Measurements from ENCODE around the gene JMJD8.

JMJD8 gene

DNA sequence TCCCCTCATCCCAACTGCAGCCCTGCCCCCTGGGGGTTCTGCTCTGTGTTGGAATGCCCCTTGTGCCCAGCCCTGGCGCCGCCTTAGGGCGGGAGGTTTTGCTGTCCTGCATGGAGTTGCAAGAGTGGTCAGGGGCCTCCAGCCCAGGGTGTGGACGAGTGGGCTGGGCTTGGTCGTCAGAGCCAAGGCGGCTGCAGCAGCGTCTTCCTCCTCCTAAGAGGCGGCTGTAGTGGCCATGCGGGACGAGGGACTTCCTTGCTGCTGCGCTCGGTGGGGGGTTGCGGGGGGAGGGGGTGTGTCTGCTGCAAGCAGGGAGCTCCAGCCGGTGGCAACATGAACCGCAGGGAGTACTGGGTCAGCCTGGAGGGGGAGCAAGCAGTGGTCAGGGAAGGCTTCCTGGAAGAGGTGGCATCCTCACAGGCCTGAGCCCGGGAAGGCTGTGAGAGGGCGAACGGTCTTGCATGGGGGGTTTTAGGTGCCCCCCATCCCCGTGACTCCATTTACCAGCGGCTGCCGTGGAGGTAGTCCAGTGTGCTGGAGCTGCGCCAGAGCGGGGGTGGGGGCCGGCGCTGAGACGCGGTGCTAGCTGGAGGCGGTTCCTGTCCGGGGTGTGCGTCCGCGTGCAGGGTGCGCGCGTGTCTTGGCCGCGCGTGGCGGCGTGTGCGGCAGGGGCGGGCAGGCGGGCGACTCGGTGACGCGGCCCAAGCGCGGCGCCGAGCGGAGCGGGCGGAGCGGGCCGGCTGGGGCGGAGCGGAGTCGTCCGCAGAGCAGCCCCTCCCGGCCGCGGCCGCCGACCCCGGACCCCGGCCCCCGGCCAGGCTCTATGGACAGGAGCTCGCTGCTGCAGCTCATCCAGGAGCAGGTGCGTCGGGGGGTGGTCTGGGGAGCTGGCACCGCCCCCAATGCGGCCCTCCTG is 8.9 kb downstream of the JMJD8 start, which contains the start of gene RHBDL1:
Gene RHBDL1, plus strand, starts transcription at position 704 of the 916 bp plus-strand sequence. Its CDS starts 120 bp downstream, at position 824.
- peak; percentile 20 for DNase-seq

DNA sequence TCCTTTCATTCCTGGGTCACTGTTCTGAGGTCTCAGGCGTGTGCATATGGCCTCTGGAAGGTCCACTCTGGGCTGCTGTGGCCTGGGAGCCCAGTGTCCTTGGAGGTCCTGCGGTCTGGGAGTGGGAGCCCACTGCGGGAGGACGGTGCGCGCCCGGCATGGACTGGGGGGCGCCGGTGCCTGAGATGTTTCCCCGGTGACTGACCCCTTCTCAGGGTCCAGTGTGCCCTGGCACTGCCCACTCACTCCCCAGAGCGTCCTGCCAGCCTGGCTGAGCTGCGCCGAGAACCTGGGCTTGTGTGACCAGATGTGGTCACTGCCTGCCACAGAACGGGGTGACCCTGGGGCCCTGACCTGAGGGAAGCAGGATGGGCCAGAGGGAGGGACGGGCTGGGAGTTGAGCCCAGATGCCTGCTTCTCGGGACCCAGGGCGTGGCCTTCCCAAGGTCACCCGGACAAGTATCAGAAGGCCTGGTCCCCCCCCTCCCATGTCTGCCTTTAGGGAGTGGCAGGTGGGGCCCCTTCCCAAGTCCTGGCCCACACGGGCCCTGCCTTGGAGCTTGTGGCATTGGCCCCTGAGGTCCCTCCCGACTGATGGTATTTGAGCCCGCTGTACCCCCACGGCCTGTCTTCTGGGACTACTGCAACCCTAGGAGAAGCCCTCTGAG is 9.8 kb downstream of the JMJD8 start:
- no peak for DNase-seq

DNA sequence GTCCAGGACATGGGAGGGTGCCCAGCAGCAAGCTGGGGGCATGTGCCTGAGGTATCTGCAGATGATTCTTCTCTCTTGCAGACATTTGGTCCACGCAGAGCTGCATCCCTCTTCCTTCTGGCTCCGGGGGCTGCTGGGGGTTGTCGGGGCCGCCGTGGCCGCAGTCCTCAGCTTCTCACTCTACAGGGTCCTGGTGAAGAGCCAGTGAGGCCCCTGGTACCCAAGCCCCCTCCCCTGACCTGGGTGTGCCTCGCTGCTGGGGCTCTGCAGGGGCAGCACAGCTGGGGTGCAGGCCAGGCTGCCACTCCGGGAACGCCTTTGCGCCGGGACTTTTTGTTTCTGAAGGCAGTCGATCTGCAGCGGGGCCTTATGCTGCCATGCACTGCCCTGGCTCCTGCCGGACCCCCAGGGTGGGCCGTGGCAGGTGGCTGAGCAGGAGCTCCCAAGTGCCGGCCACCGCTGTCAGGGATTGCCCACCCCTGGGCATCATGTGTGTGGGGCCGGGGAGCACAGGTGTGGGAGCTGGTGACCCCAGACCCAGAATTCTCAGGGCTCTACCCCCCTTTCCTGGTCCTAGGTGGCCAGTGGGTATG is 10.6 kb downstream of the JMJD8 start:
- no peak for DNase-seq

DNA sequence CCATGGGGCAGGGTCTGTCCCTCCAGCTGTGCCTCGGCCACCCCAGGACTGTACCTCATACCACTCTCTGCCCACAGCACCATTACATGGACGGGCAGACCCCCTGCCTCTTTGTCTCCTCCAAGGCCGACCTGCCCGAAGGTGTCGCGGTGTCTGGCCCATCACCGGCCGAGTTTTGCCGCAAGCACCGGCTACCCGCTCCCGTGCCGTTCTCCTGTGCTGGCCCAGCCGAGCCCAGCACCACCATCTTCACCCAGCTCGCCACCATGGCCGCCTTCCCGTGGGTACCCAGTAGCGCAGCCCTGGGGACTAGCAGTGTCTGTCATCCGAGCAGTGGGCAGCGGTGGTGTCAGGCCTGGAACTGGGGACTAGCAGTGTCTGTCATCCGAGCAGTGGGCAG is 11.3 kb downstream of the JMJD8 start:
- no peak for DNase-seq

DNA sequence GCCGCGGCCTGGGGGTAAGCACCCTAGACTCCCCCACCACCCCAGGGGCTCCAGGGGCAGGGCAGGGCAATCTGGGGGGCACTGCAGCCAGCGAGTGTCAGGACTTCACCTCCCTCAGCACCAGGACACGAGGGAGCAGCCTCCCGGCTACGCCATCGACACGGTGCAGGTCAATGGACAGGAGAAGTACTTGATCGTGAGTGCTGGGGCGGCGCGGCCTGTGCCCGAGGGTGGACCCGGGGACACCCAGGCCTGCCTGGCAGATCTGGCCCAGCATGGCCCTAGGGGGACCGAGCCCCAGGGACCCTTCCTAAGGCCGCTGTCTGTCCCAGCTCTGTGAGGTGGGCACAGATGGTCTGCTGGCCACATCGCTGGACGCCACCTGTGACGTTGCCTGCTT is 11.8 kb downstream of the JMJD8 start:
- DNase-seq, result no peak

DNA sequence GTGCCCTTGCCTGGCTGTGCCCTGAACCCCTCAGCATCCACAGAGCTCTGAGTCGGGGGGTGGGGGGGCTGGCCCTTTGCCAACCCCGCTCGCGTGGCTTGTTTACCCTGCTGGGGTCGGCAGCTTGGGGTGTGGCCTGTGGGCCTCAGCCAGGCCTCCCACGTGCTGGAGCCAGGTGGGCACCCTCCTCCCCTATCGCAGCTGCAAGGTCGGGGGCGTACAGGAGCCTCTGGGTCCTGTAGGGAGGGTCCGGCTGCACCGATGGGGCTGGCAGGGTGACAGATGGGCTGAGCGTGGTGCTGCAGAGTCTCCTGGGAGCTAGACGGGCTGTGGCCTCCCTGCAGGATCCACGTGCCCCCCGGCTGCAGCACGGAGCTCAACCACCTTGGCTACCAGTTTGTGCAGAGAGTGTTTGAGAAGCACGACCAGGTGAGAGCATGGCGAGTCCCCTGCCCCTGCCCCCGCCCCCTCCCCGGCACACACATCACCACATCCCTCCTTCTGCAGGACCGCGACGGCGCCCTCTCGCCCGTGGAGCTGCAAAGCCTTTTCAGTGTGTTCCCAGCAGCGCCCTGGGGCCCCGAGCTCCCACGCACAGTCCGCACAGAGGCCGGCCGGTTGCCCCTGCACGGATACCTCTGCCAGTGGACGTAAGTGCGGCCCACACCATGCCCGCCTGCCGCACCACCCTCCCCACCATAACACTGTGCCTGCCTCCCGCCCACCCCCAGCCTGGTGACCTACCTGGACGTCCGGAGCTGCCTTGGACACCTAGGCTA is 12.6 kb downstream of the JMJD8 start:
- no peak for DNase-seq

DNA sequence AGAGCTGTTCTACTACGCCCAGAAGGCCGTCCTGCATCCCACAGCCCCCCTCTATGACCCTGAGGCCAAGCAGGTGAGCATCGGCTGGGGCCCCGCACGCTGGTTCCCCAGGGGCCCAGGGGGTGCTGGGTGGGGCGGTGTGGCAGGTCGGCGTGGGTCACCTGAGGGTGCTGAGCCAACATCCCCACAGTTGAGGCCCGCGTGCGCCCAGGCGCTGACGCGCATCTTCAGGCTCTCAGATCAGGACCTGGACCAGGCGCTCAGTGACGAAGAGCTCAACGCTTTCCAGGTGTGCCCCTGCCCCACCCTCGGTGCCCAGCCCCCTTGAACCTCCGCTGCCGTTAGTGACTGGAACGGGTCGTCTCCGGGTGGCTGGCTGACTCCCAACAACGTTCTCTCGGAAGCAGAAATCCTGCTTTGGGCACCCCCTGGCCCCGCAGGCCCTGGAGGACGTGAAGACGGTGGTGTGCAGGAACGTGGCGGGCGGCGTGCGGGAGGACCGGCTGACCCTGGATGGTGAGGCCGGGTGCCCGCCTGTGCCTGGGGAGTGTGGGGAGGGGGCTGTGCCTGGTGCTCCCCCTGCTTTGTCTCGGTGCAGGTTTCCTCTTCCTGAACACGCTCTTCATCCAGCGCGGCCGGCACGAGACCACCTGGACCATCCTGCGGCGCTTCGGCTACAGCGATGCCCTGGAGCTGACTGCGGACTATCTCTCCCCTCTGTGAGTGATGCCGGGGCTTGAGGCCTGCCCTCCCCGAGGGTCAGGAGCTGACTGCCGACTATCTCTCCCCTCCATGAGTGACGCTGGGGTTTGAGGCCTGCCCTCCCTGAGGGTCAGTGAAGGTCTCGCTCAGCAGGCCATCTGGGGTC is 13.4 kb downstream of the JMJD8 start:
- no peak for DNase-seq

DNA sequence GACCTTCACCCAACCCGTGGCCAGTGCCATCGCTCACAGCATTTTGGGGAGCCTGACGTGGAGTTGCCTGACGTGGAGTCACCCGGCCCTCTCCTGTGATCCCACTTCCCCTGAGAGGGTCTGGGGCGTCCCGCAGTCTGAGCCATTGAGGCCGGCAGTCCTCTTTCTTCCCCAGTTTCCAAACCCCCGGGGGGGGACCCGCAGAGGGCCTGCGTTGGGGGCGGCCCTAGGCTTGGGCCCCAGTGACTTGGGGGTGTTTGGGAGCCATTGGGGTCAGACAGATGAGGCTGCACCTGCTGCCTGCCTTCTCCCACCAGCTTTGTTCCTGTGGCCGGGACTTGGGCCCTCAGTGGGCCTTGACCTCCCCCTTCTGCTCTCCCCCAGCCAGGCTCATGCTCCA is 14.5 kb downstream of the JMJD8 start:
- no peak for DNase-seq

DNA sequence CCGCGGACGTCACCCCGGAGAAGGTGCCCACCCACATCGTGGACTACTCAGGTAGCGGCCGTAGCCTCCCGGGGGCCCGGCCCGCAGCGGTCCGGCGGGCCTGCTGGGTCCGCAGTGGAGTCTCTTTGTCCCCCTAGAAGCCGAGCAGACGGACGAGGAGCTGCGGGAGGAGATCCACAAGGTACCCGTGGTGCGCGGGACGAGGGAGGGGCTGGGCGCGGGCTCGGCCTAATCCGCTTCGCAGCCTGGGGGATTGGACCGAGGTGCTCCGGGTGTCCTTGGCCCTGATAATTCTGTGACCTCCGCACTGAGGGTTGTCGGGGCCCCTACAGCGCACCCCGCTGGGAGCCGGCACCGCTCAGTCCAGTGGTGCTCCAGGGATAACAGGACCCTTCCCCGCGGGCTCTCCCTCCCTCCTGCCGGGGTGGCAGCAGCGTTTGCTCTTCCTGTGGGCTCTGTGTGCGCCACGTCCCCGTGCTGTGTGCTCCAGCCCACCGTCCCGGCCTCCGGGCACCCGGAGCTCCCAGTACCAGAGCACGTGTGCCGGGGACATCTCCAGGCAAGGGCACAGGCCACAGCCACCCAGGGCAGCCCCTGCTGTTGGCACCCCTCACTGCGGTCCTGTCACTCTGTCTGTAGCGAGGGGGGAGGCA is 15.5 kb downstream of the JMJD8 start:
- no peak for DNase-seq

DNA sequence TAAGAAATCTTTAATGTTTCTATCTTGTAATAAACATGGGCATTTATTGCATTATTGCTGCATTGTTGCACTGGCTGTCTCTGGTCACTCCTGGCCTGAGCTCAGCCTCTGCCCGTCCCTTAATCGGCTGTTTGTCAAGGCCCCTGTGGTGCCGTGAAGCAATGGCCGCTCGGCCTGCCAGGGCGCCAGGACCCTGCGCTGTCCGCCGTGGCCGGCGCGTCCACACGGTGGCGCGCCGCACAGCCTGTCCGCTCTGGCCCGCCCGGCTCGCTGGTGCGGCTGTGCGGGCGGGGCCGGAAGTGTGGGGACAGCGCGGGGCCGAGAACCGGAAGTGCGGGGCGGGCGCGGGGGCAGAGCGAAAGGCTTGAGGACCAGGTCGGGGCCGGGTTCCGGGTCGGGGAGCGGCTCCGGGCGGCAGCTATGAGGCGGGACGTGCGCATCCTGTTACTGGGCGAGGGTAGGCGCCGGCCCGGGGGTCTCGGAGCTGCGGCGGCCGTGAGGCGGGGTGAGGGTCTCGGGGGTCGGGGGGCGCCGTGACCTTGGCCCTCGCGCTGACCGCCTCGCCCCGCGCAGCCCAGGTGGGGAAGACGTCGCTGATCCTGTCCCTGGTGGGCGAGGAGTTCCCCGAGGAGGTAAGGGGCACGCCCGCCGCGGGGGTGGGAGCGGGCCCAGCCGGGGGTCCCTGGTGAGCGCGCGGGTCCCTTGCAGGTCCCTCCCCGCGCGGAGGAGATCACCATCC is 16.2 kb downstream of the JMJD8 start, which contains the start of gene RHOT2:
Gene RHOT2, plus strand, starts transcription at position 353 of the 739 bp plus-strand sequence. Its CDS starts 68 bp downstream, at position 421.
- DNase-seq, result peak; percentile 98

DNA sequence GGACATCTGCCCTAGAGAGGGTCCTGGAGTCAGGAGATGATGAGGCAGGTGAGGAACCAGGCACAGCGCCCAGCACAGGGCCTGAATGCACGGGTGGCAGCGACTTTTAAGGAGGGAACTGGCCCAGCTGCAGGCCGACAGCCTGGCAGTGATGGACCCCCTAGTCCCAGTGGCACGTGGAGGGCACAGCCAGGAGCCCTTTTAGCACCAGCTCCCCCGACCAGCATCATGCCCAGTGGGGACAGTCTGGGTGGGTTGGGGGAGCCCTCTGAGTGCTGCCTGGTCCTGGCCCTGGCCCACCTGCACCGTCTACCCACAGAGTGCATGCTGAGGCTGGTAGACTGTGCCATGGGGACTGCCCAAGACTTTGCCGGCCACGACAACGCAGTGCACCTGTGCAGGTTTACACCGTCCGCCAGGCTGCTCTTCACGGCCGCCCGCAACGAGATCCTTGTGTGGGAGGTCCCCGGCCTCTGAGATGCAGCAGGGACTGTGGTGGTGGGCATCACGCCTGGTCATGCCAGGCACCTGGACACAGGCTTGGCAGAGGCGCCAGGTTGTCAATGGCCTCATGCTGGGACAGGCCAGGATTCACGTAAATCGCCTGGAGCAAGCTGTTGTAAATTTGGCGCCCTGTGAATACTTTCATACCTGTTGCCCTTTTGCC is 16.9 kb downstream of the JMJD8 start:
- no peak for DNase-seq

DNA sequence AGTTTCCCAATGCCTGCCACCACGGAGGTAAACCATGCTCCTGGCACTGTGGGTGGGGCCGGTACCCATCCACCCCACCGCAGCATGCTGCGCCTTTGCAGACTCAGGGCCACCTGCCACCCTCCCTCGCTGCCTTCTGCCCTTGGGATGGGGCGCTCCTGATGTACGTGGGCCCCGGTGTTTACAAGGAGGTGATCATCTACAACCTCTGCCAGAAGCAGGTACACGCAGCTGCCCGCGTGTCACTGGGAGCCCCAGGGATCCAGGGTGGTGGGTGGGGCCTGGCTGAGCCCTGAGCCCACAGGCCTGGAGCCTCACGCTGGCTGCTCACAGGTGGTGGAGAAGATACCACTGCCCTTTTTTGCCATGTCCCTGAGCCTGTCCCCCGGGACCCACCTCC is 17.6 kb downstream of the JMJD8 start:
- no peak for DNase-seq

DNA sequence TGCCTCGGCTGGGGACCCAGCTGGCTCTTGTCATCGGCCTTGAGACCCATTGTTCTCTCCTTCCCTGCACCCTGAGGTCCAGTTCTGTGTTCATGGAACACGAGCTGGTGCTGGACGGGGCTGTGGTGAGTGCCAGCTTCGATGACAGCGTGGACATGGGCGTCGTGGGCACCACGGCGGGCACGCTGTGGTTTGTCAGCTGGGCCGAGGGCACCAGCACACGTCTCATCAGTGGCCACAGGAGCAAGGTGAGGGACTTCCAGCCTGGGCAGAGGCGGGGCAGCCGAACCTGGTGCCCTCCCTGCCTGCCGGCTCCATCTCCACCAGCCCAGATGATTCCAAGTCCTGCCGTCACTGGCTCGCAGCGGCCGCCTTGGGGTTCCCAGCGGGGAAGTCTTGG is 21.5 kb downstream of the JMJD8 start:
- no peak for DNase-seq

DNA sequence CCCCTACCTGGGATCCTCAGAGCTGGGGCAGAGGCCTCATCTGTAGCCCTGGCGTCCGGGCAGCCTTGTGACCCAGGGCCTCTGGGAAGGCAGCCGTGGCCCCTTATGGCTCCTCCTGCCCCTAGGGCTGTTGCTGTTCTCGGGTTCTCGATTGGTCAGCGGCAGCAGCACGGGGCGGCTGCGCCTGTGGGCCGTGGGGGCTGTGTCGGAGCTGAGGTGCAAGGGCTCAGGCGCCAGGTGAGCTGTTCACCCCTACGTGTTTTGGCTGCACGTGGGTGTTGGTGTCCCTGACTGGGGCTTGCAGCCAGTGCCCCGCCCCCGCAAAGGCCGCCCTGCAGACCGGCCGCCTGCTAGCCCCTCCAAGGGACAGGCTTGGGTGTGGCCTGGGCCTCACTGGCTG is 22.0 kb downstream of the JMJD8 start:
- no peak for DNase-seq

DNA sequence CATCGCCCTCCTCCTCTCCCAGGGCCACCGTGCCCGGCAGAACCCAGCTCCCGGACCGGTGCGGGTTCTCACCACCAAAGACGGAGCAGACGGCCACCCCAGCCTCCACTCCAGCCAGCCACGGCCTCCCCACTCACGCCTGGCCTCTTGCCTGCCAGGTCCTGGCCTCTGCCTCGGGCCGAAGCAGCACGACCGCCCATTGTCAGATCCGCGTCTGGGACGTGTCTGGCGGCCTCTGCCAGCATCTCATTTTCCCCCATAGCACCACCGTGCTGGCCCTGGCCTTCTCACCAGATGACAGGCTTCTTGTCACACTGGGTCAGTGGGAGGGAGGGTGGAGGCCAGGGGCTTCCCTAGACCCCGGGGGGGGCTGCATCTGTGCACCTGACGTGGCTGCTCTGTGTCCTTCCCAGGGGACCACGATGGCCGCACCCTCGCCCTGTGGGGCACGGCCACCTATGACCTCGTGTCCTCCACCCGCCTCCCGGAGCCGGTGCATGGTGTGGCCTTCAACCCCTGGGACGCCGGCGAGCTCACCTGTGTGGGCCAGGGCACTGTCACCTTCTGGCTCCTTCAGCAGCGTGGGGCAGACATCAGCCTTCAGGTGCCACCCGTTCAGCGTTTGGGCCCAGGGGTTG is 22.8 kb downstream of the JMJD8 start:
- DNase-seq, result no peak

DNA sequence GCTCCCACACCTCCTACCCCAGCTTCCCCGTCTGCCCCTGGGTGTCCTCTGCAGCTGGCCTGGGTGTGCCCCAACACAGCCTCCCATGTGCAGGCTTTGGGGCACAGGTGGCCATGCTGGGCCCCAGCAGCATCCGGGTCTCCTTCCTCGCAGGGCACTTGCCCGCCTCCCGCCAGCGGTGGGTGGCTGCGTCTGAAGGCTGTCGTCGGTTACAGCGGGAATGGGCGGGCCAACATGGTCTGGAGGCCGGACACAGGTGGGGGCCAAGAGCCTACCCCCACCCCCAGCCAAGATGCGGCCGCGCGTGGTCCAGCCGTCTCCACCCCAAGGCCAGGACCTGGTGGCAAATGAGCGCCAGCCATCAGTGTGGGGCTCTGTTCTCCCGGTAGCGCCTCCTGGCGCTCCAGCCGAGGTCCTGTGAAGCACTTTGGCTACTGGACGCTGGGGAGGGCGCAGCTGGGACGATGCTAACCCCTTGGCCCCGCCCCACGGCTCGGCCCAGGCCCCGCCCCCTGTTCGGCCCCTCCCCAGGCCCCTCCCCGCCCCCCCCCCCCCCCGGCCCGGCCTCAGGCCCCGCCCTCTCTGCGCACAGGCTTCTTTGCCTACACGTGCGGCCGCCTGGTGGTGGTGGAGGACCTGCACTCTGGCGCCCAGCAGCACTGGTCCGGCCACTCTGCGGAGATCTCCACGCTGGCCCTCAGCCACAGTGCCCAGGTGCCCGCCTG is 23.5 kb downstream of the JMJD8 start:
- DNase-seq, result peak; percentile 95

DNA sequence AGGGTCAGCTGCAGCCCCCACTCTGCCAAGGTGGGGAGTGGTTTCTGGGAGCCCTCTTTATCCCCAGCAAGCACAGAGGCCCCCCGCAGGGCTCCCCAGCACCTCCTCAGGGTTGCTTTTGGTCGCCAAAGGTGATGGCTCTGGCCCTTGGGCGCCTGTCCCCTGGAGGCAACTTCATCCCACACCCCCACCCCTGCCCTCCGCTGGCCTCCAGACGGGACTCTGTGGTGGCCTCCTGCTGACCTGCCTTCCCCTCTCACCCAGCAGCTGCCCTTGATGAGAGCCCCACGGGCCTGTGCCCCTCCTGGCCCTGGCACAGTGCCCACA is 24.0 kb downstream of the JMJD8 start:
- DNase-seq, result no peak

DNA sequence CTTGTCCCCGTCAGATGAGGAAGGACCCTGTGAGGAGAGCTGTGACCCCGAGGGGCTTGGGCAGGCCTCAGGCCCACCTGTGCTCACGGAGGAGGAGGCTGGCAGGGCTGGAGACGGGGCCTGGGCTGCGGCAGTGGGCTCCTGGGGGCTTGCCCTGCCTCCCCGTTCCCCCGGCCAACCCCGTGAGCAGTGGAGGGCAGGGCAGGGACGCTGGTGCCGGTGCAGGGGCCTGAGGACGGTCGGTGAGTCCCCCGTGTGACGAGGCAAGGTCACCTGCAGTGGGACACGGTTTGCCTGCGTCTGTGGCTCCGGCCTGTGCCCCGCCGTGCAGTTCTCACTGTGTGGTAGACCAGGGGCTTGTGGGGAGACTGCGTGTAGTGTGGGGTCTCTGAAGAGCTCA is 24.5 kb downstream of the JMJD8 start:
- no peak for DNase-seq

Measured in suppressor macrophage treated with lipopolysaccharide for 4 hours (primary cell).